GM12891 (cell line): ENCODE data around the gene ANK2.

Experiments
- DNase-seq: peaks from one replicate; pipeline ENCODE4 v3.0.0; 2011; ENCODE audit warnings: low spot score; ENCODE audit not compliant: insufficient read length
- FAIRE-seq: peaks from 2 replicates; lab custom pipeline; 2011; peaks lifted over from hg19 to GRCh38; lab: Jason Lieb, UNC
- PAX5 ChIP-seq: IDR thresholded peaks from 2 replicates; pipeline ENCODE4 v1.6.1; 2011; ENCODE audit warnings: low read length, moderate library complexity, mild to moderate bottlenecking; ENCODE audit not compliant: insufficient read depth, severe bottlenecking
- POLR2A ChIP-seq: IDR thresholded peaks from 2 replicates; pipeline ENCODE4 v1.6.1; 2011; ENCODE audit warnings: low read depth, low read length, control low read depth
- POLR2AphosphoS5 ChIP-seq: IDR thresholded peaks from 2 replicates; pipeline ENCODE4 v1.6.1; 2011; ENCODE audit warnings: low read depth, low read length, control low read depth
- POU2F2 ChIP-seq: IDR thresholded peaks from 2 replicates; pipeline ENCODE4 v1.6.1; 2011; ENCODE audit warnings: low read depth, mild to moderate bottlenecking, control low read depth, low read length, moderate library complexity
- SPI1 ChIP-seq: IDR thresholded peaks from 2 replicates; pipeline ENCODE4 v1.6.1; 2011; ENCODE audit warnings: low read depth, low read length, control low read depth
- TAF1 ChIP-seq: IDR thresholded peaks from 2 replicates; pipeline ENCODE4 v1.6.1; 2011; ENCODE audit warnings: low read depth, low read length, control low read depth

Gene ANK2

GRCh38 chr4:113043591-113043990 lies 5.9 kb upstream of the ANK2 start:
- DNase-seq: no peak
- no peak for FAIRE-seq
- TF ChIP-seq PAX5 (no peak), POU2F2 (no peak), TAF1 (no peak), SPI1 (no peak), POLR2A (no peak), POLR2AphosphoS5 (no peak)

GRCh38 chr4:113050371-113050755 lies 910 bp downstream of the ANK2 start:
- TF ChIP-seq TAF1: no peak
- no peak for TF ChIP-seq POLR2AphosphoS5
- TF ChIP-seq POU2F2: no peak
- TF ChIP-seq PAX5: no peak
- no peak for TF ChIP-seq POLR2A
- no peak for TF ChIP-seq SPI1
- peak; percentile 13 for FAIRE-seq
- no peak for DNase-seq

- FAIRE-seq (no peak), DNase-seq (no peak)
- TF ChIP-seq POLR2A: no peak
- TF ChIP-seq SPI1: no peak
- TF ChIP-seq PAX5: no peak
- no peak for TF ChIP-seq TAF1
- no peak for TF ChIP-seq POU2F2
- no peak for TF ChIP-seq POLR2AphosphoS5
Observed at GRCh38 chr4:113050837-113051236, 1.4 kb downstream of the ANK2 start.

- DNase-seq (no peak), FAIRE-seq (no peak)
- TF ChIP-seq POU2F2 (no peak), SPI1 (no peak), TAF1 (no peak), PAX5 (no peak), POLR2AphosphoS5 (no peak), POLR2A (no peak)
Observed at GRCh38 chr4:113051361-113051760, 1.9 kb downstream of the ANK2 start.

- no peak for TF ChIP-seq SPI1
- TF ChIP-seq POLR2AphosphoS5: no peak
- no peak for TF ChIP-seq TAF1
- DNase-seq (no peak), FAIRE-seq (peak; percentile 78)
Observed at GRCh38 chr4:113052379-113052951, 3.0 kb downstream of the ANK2 start.

GRCh38 chr4:113053883-113054282 lies 4.4 kb downstream of the ANK2 start:
- FAIRE-seq: no peak
- DNase-seq: no peak
- TF ChIP-seq PAX5 (no peak), POLR2AphosphoS5 (no peak), POLR2A (no peak), SPI1 (no peak), POU2F2 (no peak), TAF1 (no peak)

GRCh38 chr4:113056318-113056717 lies 6.9 kb downstream of the ANK2 start:
- DNase-seq (no peak), FAIRE-seq (no peak)
- no peak for TF ChIP-seq POU2F2
- no peak for TF ChIP-seq SPI1
- no peak for TF ChIP-seq TAF1
- no peak for TF ChIP-seq POLR2A
- no peak for TF ChIP-seq PAX5
- TF ChIP-seq POLR2AphosphoS5: no peak

GRCh38 chr4:113057891-113058290 lies 8.4 kb downstream of the ANK2 start:
- no peak for TF ChIP-seq SPI1
- no peak for TF ChIP-seq POLR2A
- TF ChIP-seq POU2F2: no peak
- no peak for TF ChIP-seq PAX5
- no peak for TF ChIP-seq TAF1
- no peak for TF ChIP-seq POLR2AphosphoS5
- no peak for FAIRE-seq
- no peak for DNase-seq

- DNase-seq (no peak), FAIRE-seq (no peak)
- TF ChIP-seq POLR2A (no peak), POU2F2 (no peak), TAF1 (no peak), SPI1 (no peak), PAX5 (no peak), POLR2AphosphoS5 (no peak)
Observed at GRCh38 chr4:113059449-113060182, 10.2 kb downstream of the ANK2 start.

GRCh38 chr4:113060853-113061252 lies 11.4 kb downstream of the ANK2 start:
- no peak for FAIRE-seq
- TF ChIP-seq POLR2A (no peak), SPI1 (no peak), TAF1 (no peak), POLR2AphosphoS5 (no peak), POU2F2 (no peak), PAX5 (no peak)
- DNase-seq: no peak
